H4 (cell line): ENCODE results near the gene SMIM30. TPM values are rescaled to one million over a fixed set of nuclear protein-coding genes. Genes with fewer than 3 reads are reported as not detected.

Experiments
- DNase-seq: peaks from one replicate; pipeline ENCODE4 v3.0.0-alpha.2; 2015; ENCODE audit warnings: low spot score
- total RNA-seq: library from RNA; depleted of rRNA; stranded (reverse); fragments of >200 nt; shearing (Covaris generic); gene quantifications from 2 replicates; pipeline ENCODE4 v1.2.3, GENCODE V29; 2014; rRNA removed

Gene SMIM30
- total RNA-seq, 1 experiment from 2014 or later: 137 TPM

DNA sequence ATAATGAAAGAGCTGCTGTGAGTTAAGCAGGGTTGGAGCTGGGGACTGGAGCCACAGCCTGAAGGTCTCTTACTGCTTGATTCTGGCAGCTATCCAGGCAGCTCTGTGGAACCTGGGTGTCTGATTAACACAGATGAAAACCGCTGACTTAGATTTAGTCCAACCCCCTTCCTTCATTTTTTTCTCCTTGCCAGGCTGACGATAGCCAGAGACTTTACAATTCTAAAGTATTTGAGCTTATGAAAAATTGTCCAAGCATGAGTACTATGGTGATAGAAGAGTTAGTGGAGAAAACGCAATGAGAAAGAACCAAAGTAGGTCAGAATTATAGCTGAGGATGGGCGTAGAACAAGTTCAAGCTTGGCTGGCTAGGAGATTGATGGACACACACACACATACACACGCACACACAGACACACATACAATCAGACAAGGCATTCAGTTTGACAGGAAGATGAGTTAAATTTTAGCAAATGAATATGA lies 18.2 kb downstream of the SMIM30 start:
- peak; percentile 46 for DNase-seq

- DNase-seq: no peak
Observed at GRCh38 chr7:113099284-113099919, 19.0 kb downstream of the SMIM30 start.

GRCh38 chr7:113094517-113095249 lies 23.7 kb downstream of the SMIM30 start:
- no peak for DNase-seq

GRCh38 chr7:113093561-113093960 lies 24.8 kb downstream of the SMIM30 start:
- DNase-seq: no peak

GRCh38 chr7:113092762-113093161 lies 25.6 kb downstream of the SMIM30 start:
- no peak for DNase-seq

DNA sequence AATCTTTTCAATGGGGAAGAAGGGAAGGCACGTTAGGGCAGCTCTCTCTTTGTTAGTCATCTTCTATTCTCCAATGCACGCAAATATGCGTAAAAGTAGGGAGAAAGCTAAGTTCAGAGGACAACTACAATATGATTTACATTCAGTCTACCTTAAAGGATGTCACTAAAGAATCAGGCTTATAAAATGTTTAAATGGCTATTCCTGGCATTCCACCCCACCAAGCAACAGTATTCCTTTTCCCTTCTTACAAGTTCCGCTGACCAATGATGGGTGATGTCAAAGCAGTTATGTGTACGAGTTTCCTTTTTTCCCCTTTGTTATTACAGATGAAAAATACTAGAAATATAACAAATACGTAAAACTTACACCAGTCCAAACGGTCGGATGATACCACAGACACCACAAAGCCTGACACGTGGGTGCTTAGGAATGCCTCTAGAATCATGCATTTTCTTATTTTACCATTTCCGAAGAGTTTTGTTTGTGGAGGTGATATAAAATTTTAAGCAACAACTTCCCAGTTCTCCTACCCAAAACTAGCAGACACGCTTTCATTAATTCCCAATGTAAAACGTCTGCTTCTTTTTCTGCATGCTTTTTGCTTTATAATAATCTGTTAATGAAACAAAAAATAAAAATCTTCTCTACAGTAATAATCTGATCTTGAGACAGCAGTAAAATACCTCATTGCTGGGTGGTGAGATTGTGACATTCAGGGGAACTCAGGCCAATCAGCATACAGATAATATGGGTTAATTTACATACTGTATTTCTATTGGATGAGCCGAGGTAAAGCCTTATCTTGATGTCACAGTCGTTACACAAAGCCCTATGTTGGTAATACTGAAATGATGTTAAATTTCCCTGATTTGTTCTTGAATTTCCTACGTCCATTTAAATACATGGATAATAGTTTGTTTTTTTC lies 31.0 kb downstream of the SMIM30 start:
- peak; percentile 86 for DNase-seq

- peak; percentile 54 for DNase-seq
Observed at GRCh38 chr7:113086431-113086888, 31.9 kb downstream of the SMIM30 start, which contains the start of gene GPR85. Gene GPR85, minus strand, starts transcription at chr7:113086827. Its CDS starts 2,106 bp downstream, at chr7:113084721.

GRCh38 chr7:113085781-113086390 lies 32.5 kb downstream of the SMIM30 start:
- DNase-seq: peak; percentile 8

GRCh38 chr7:113084496-113085172 lies 33.7 kb downstream of the SMIM30 start:
- DNase-seq: no peak

DNA sequence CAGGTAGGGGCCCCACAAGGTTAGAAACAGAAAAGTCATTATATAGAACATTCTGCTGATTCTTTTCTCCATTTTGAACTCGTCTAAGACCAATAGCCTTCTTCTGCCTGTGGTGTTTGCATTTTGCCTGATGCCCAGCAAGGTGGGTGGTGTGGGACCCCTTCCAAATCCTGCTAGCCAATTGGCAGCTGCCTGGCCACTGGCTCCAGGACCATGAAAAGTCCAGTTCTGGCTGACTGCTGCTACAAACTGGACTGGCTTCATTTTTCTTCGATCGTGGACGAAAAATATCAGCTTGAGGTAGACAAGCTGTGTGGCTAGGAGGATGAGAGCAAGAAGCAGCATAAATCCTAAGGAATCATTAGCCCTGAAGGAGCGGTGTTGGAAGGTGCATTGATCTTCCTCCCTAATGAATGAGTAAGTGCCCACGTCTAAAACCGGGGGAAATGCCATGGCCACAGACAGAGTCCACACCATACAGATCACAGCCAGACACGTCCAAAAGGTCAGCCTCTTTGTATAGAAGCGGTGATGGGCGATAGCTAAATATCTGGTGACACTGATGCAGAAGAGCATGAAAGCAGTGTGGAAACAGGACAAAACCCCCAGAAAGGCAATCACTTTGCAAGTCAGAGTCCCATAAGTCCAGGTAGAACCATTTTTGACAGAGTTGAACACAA lies 34.4 kb downstream of the SMIM30 start:
- DNase-seq: no peak

- no peak for DNase-seq
Observed at GRCh38 chr7:113083132-113083815, 35.1 kb downstream of the SMIM30 start.

DNA sequence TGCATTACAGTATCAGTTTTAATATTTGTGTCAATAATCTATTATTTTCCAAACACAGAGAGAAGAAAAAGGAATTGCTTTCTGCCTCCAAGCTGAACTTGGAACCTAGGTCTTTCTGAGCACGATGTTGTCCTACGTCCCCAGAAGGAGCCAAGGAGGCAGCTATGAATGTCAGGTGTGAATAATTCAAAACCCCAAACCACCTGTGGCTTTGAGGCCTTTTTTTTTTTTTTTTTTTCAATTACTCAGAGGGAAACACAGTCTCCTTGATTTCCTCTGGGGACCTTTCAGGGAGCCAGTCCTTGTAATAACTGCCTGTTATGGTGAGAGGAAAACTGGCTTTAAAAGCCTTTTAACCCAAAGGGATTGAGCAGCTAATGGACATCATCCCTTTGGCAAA lies 40.0 kb downstream of the SMIM30 start:
- DNase-seq: no peak

DNA sequence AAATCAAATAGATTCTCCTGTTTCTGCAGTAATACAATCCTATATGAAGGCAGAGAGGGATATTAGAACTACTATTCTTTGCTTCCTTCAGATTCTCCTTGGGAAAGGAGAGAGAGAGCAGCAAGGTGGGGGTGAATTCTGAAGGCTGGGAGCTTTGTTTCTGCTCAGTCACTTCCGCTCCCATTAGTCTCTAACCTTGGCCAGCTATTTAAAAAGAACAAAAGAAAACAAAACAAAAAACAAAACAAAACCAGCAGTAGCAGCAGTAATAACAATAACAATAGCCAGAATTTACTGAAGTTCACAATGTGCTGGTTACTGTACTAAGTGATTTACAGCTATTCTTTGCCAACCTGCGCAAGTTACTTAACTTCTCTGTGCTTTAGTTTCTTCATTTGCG lies 41.7 kb downstream of the SMIM30 start:
- no peak for DNase-seq

DNA sequence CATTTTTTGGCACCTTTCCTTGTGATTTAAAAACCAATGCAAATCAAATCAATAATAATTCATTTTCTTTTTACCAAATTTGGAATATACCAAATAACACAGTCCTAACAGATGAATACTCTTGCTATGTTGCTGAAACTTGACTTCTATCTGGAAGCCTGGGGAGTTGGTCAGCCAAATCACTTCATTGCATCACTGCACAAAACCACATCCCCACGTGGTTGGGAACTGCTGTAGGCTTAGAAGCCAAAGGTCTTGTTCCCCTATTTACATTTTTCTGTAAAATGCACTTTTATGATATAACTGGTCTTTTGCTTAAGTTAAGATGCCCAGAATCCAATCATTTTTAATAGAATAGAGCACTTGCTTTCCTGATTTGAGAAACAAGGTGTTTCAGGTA lies 46.9 kb downstream of the SMIM30 start:
- no peak for DNase-seq

Other genes starting within 250 kb of the SMIM30 start
- 2.4 and 2.7 TPM in 2 replicates for gene GPR85, start 31.7 kb downstream of the SMIM30 start, total RNA-seq